NT2/D1 (cell line): Measurements from ENCODE around the gene CORO1C.

Experiments used
- DNase-seq: peaks from one replicate; pipeline ENCODE4 v3.0.0-alpha.2; 2011; ENCODE audit warnings: low read depth, low spot score
- H3K27me3 ChIP-seq: 2 replicates; pipeline ENCODE4 v1.6.0; 2011; ENCODE audit warnings: mild to moderate bottlenecking; ENCODE audit not compliant: insufficient read length, insufficient read depth
- H3K36me3 ChIP-seq: 2 replicates; pipeline ENCODE4 v1.6.1; 2011; ENCODE audit warnings: mild to moderate bottlenecking, low read length, mixed read lengths; ENCODE audit not compliant: insufficient read depth, insufficient read length
- H3K4me1 ChIP-seq: 2 replicates; pipeline ENCODE4 v1.5.1; 2011; ENCODE audit not compliant: insufficient read depth, insufficient read length
- H3K4me3 ChIP-seq: 2 replicates; pipeline ENCODE4 v1.5.1; 2011; ENCODE audit warnings: low read depth; ENCODE audit not compliant: insufficient read length
- H3K9ac ChIP-seq: 2 replicates; pipeline ENCODE4 v1.6.0; 2011; ENCODE audit warnings: low read depth; ENCODE audit not compliant: insufficient read length
- H3K9me3 ChIP-seq: 2 replicates; pipeline ENCODE4 v1.5.1; 2011; ENCODE audit warnings: mild to moderate bottlenecking, low read length; ENCODE audit not compliant: insufficient read depth
- SUZ12 ChIP-seq: IDR thresholded peaks from 2 replicates; pipeline ENCODE4 v1.6.1; 2011; ENCODE audit not compliant: insufficient read length, insufficient read depth; ENCODE audit errors: extremely low read depth
- YY1 ChIP-seq: IDR thresholded peaks from 2 replicates; pipeline ENCODE4 v1.6.1; 2011; ENCODE audit not compliant: insufficient read length, insufficient read depth
- ZNF274 ChIP-seq: IDR thresholded peaks from 2 replicates; pipeline ENCODE4 v1.6.1; 2011; ENCODE audit warnings: mild to moderate bottlenecking, low read depth, low read length

The CORO1C gene

DNA sequence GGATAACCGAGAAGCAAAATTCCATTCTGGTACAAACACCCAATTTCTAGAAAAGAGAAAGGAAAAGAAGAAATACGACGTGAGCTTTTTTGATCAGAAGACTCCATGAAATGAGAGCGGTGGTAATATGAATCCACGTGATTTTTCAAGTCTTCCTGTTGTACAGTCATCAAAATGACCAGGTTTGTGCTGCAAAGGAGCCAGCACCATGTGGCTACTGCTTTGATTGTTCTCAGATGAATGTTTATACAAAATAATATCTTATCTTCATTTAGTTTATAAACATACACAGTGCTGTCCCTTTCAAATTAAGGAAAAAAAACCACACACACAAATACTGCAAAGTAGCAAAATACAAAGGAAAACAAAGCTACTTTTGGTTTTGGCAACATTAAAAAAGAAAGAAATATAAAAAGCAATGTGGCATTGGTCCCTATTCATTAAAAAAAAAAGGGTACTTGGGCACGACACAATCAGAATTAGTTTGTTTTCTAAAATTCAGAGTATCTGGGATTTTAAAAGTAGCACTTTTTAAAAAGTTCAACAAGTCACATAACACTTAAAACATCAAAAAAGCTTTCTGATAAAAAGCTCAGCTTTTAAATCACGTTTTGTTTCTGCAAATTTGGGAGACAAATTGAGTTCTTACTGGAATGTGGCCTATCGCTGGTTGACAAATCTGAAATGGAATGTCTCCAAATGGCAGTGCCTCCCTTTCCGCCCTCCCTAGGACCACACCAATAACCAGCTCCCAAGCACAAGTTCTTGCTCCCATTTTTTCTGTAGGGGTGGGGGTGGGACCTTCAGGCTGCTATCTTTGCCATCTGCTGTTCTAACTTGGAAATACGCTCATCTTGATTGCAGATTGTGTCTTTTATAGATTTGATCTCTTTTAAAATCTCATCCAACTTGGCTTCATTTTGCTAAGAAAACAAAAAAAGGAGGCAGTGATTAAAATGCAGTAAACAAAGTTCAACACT, 84.4 kb downstream of the CORO1C start:
- H3K36me3 ChIP-seq = peaks cover 76% of the 10 kb centered on the region
- H3K27me3 ChIP-seq = no peaks in the 10 kb centered on the region
- H3K4me1 ChIP-seq = no peaks in the 10 kb centered on the region
- TF ChIP-seq ZNF274 = no peak
- no peak for TF ChIP-seq YY1
- TF ChIP-seq SUZ12 = no peak
- H3K4me3 ChIP-seq = no peak overlapping the region
- no peaks in the 10 kb centered on the region for H3K9me3 ChIP-seq
- no peak for DNase-seq
- no peak overlapping the region for H3K9ac ChIP-seq

DNA sequence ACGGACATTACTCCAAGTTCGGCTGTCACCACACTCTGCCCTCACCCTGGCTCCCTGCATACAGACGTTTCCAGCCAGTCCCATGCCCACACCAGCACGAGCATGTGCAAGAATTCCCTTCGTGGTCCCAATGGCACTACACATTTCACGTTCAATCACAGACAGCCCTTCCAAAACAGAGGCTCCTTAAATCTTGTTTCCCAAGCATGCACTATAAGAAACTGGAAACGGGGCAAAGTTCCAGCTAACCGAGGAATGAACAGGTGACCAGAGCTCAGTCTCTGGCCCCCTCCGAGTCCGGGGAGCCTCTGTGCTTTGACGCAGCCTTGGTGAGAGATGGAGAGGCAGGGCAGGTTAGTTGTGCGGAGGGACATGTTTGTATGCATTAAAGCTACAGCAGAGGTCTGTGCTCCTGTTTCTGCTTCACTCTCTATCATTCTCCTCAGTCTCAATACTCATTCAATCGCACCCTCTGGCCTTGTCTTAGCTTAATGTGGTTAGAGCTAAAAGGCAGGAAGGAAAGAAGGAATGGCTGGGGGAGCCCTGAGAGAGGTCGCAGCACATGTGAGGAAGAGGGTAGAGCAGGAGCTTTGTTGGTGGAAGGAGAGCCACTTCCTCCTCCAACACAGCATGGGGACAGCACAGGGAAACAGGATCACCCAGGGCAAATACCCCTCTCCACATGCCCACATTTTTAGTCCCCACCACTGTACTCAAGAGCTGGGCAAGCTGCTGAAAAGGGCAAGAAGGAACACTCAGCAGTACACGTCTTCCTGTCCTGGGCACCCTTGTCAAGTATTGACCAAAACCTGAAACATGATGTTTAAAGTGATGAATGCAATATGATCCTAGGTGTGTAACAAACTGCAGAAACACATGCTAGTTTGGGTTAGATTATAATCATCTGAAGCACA, 85.4 kb downstream of the CORO1C start:
- Histone ChIP-seq H3K9me3 (no peaks in the 10 kb centered on the region), H3K4me1 (peaks cover 8% of the 10 kb centered on the region), H3K36me3 (peaks cover 69% of the 10 kb centered on the region), H3K4me3 (no peak overlapping the region), H3K9ac (no peak overlapping the region), H3K27me3 (no peaks in the 10 kb centered on the region)
- TF ChIP-seq ZNF274 (no peak), SUZ12 (no peak), YY1 (no peak)
- DNase-seq = no peak

DNA sequence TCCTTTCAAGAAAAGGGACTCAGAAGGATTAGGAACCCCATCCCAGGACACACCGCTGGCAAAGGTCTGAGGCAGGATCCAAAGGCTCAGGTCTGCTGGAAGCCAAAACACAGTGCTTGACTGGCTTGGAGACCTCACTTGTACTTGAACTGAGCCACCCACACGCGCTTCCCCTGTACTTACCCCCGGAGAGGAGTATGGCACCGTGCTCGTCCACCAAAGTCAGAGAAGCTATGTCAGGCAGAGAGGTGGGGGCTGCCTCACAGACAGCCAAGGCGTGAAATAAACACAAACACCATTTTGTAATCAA, 86.6 kb downstream of the CORO1C start:
- TF ChIP-seq SUZ12 (no peak), YY1 (no peak), ZNF274 (no peak)
- Histone ChIP-seq H3K4me3 (no peak overlapping the region), H3K27me3 (no peaks in the 10 kb centered on the region), H3K9ac (no peak overlapping the region), H3K4me1 (peaks cover 8% of the 10 kb centered on the region), H3K36me3 (peaks cover 58% of the 10 kb centered on the region), H3K9me3 (no peaks in the 10 kb centered on the region)
- no peak for DNase-seq

DNA sequence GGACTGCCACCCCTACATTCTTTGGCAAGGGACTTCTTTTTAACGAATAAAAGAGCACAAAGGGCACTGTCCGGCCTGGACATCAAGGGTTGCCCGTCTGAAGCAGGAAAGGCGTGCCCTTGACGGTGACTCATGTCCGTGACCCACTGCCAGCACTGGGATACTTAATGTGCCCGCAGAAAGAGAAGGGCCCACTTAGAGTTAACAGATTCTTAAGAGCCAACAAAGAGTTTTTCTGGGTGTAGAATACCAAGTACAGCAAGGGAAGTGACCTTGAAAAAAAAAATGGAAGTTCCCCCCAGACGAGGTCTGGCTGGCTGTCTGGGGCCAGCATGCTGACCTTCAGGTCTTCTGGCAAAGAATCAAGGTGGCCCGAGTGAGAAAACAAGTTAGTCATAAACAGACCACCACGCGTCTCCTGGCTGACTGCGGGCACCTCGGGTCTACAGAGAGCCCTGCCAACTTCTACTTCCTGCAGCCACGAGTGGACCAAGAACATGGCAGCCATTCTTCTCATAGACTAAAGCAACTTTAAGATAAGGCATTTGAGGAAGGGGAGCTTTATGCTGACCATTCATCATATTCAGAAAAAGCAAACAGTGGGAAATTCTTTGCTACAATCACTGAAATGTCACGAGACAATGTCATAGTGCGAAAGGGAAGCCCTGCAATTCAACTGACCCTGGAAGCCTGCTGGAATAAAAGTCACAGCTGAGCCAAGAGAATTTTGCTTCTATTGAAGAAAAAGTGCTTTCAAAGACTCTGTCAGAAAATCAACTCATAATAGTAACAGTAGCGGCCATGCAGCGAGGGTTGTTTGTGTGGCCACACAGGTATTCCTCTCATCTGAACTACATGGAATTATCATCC, 87.1 kb downstream of the CORO1C start:
- DNase-seq = no peak
- H3K4me1 ChIP-seq = peaks cover 8% of the 10 kb centered on the region

DNA sequence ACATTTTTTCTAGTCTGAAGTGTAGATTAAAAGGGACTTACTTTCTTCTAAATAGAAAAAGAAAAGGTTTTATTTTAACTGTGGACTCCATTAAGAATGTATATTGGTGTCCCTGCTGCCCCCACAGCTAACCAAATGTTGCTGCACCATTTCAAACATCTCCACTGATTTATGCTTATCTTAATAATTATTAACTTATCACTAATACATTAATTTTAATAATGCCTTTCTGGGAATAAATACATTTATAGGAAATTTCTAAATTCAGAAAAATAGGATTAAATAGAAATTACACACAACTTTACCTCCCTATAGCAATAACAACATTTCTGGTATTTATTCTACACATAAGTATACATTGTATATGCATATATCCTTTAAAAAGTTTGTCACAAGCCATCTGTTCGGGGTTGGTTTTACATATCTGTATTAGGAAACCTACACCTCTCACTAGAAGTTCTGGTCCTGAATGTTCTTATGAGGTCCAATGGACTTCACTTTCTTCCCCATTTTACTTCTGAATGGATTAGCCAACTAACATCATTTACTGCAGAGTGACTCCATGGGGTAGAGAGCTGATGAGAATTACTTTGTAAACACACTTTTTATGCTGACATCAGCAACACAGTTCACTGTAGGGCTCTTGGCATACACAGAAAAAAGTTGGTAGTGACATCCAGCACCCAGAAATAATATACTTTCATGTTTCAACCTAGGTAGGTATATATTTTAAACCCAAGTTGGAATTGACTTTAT, 88.2 kb downstream of the CORO1C start:
- H3K36me3 ChIP-seq = peaks cover 42% of the 10 kb centered on the region
- H3K9me3 ChIP-seq = no peaks in the 10 kb centered on the region
- H3K9ac ChIP-seq = no peak overlapping the region
- TF ChIP-seq YY1 (no peak), ZNF274 (no peak), SUZ12 (no peak)
- H3K4me1 ChIP-seq = peaks cover 13% of the 10 kb centered on the region
- no peak overlapping the region for H3K4me3 ChIP-seq
- no peak for DNase-seq
- H3K27me3 ChIP-seq = no peaks in the 10 kb centered on the region

More for the DNA sequence above, 87.1 kb downstream of the CORO1C start:
- Histone ChIP-seq H3K36me3 (peaks cover 53% of the 10 kb centered on the region), H3K9me3 (no peaks in the 10 kb centered on the region), H3K27me3 (no peaks in the 10 kb centered on the region), H3K9ac (no peak overlapping the region), H3K4me3 (no peak overlapping the region)
- no peak for TF ChIP-seq ZNF274

DNA sequence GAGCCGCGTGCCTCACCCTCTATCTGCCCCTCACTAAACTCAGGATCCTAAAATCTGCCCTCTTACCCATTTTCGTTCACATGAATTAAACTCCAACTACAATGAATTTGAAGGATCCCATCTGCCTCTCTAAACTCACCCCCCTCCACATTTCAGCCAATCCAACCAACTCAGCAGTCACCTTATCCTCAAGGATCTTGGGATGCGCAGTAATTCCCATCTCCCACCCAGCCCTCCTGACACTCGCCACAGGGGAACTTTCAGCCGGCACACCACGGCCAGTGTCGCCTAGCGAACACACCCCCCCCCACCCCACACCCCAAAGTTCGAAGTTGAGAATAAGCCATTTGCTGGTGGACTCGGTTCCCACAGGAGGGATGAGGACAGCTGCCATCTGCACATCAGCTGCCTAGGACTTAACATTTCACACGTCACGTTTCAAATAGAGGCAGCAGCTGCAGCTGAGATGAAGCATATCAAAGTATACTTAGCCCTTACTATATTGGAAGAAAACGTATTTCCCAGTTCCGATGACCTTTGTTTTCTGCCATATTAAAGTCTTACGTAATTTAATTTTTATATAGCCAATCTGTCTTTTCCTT, 88.9 kb downstream of the CORO1C start:
- no peak overlapping the region for H3K9ac ChIP-seq
- no peaks in the 10 kb centered on the region for H3K9me3 ChIP-seq
- no peak overlapping the region for H3K4me3 ChIP-seq
- peaks cover 17% of the 10 kb centered on the region for H3K4me1 ChIP-seq
- H3K27me3 ChIP-seq = no peaks in the 10 kb centered on the region
- TF ChIP-seq SUZ12 (no peak), YY1 (no peak), ZNF274 (no peak)
- no peak for DNase-seq
- peaks cover 35% of the 10 kb centered on the region for H3K36me3 ChIP-seq
